GM18526 (cell line): Measurements from ENCODE around the gene GOSR2.

Experiments used
- POLR2A ChIP-seq: IDR thresholded peaks from 3 replicates; pipeline ENCODE4 v1.6.1; 2011; ENCODE audit not compliant: insufficient read length; ENCODE audit errors: extremely low read depth

GOSR2 gene

GRCh38 chr17:46922804-46923635 is at the start of gene GOSR2:
Gene GOSR2, plus strand, starts transcription at chr17:46923160. Its CDS starts 33 bp downstream, at chr17:46923193.
- peak; percentile 93 for TF ChIP-seq POLR2A

- TF ChIP-seq POLR2A, result no peak
These were observed 48.9 kb upstream of the GOSR2 start for GRCh38 chr17:46873941-46874645.

GRCh38 chr17:46874906-46875305 is 48.1 kb upstream of the GOSR2 start:
- TF ChIP-seq POLR2A, result no peak

- TF ChIP-seq POLR2A, result no peak
These were observed 47.1 kb upstream of the GOSR2 start for GRCh38 chr17:46875849-46876352.

DNA sequence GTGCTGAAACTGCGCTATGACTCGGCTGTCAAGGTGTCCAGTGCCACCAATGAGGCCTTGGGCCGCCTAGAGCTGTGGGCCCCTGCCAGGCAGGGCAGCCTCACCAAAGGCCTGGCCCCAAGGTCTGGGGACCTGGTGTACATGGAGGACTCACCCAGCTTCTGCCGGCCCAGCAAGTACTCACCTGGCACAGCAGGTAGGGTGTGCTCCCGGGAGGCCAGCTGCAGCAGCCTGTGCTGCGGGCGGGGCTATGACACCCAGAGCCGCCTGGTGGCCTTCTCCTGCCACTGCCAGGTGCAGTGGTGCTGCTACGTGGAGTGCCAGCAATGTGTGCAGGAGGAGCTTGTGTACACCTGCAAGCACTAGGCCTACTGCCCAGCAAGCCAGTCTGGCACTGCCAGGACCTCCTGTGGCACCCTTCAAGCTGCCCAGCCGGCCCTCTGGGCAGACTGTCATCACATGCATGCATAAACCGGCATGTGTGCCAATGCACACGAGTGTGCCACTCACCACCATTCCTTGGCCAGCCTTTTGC is 46.5 kb upstream of the GOSR2 start:
- no peak for TF ChIP-seq POLR2A

DNA sequence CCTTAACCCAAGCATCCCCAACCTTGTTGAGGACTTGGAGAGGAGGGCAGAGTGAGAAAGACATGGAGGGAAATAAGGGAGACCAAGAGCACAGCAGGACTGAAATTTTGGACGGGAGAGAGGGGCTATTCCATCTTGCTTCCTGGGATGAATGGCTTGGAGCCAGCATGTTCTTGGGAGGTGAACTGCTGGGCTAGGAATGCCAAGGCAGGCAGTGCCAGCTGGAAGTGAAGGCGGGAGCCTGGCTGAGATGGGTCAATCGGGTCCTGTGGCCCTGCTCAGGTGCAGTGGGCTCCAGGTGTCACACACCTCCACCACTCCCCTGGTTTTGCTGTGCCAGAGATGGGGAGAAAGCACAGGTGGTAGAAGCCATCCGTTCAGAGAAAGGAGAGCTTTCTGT is 46.0 kb upstream of the GOSR2 start:
- no peak for TF ChIP-seq POLR2A

DNA sequence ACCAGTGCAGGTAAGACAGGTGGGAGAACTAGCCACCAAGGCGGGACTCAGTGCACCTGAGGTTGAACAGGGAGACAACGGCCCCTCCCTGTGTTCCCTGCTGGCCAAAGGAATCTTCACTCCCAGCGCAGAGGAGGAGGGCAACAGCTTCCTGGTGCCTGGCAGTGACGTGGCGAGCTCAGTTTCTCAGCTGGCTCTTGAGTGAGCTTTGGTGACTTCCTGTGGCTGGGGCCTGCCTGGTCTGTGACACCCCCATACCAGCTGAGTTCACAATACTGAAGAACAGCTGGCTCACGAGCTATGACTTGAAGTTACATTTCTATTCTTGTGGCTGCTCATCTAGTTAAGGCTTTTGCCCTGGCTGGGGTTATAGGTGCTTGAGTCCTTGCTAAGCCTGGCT is 45.5 kb upstream of the GOSR2 start:
- no peak for TF ChIP-seq POLR2A

DNA sequence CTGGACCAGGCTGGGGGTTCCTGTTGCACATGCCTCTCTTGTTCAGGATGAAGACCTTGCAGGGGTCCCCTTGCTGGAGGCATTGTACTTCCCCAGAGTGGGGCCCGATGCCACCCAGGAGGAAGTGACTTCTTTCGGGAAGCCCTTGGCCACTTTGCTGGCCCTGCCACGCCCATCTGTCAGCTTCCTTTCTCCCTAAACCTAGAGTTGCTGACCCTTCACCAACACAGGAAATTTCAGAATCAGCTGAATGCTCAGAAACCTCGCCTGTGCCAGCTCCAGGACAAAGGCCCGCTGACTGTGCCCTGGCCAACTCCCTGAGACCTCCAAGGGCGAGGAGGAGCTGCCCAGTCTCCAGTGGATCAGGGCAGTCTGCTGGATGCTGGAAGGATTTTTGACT is 44.9 kb upstream of the GOSR2 start:
- no peak for TF ChIP-seq POLR2A

GRCh38 chr17:46879101-46879500 is 43.9 kb upstream of the GOSR2 start:
- TF ChIP-seq POLR2A, result no peak

- TF ChIP-seq POLR2A, result no peak
These were observed 41.9 kb upstream of the GOSR2 start for GRCh38 chr17:46881015-46881414.

- TF ChIP-seq POLR2A, result no peak
These were observed 40.3 kb upstream of the GOSR2 start for GRCh38 chr17:46882666-46883065.

GRCh38 chr17:46883871-46884520 is 39.0 kb upstream of the GOSR2 start:
- no peak for TF ChIP-seq POLR2A

- TF ChIP-seq POLR2A, result no peak
These were observed 38.4 kb upstream of the GOSR2 start for GRCh38 chr17:46884552-46884951.

- TF ChIP-seq POLR2A, result no peak
These were observed 37.3 kb upstream of the GOSR2 start for GRCh38 chr17:46885415-46886309.

- TF ChIP-seq POLR2A, result no peak
These were observed 36.7 kb upstream of the GOSR2 start for GRCh38 chr17:46886310-46886663.
